RWPE1 (cell line): Measurements from ENCODE around the gene RAB11FIP4.

Experiments
- CTCF ChIA-PET: fragments of 350-600 bp; sonication (Branson Sonifier 250); formaldehyde crosslinking; extraction: SDS; loops from one replicate; lab custom pipeline; 2021; lab: Yijun Ruan, JAX
- POLR2A ChIA-PET: fragments of 400-600 bp; formaldehyde crosslinking; extraction: SDS; loops from one replicate; lab custom pipeline; 2020; ENCODE audit warnings: antibody characterized with exemption; ENCODE audit not compliant: low non-redundant PET; lab: Yijun Ruan, JAX
- DNase-seq: peaks from one replicate; pipeline ENCODE4 v3.0.0; 2012; ENCODE audit warnings: low spot score
- H3K27ac ChIP-seq: fragments of 450-650 bp; 2 replicates; pipeline ENCODE4 v1.5.1; 2017
- CTCF ChIP-seq: fragments of 450-650 bp; conservative IDR thresholded peaks from 2 replicates; pipeline ENCODE4 v1.5.1; 2017; ENCODE audit warnings: low read depth, mild to moderate bottlenecking

RAB11FIP4 gene

GRCh38 chr17:31472137-31472536, 80.7 kb downstream of the RAB11FIP4 start:
- no peak for TF ChIP-seq CTCF
- ChIA-PET POLR2A (no interaction called here), CTCF (interaction anchor here (0.6 kb wide), 1 partner anchor 354 kb away, joined by 4 read pairs; no protein-coding TSS in a partner anchor)
- DNase-seq: no peak
- H3K27ac ChIP-seq: no peak overlapping the region

GRCh38 chr17:31475378-31476162, 84.1 kb downstream of the RAB11FIP4 start:
- CTCF ChIA-PET: interaction anchor here (0.8 kb wide), 1 partner anchor 39 kb away, joined by 3 read pairs; no protein-coding TSS in a partner anchor
- DNase-seq: no peak
- POLR2A ChIA-PET: no interaction called here
- H3K27ac ChIP-seq: no peak overlapping the region
- TF ChIP-seq CTCF: no peak

- H3K27ac ChIP-seq: no peak overlapping the region
- ChIA-PET CTCF (no interaction called here), POLR2A (no interaction called here)
- no peak for TF ChIP-seq CTCF
- DNase-seq: no peak
These were observed 85.3 kb downstream of the RAB11FIP4 start for GRCh38 chr17:31476525-31477416.

GRCh38 chr17:31477417-31478055, 86.1 kb downstream of the RAB11FIP4 start:
- no peak overlapping the region for H3K27ac ChIP-seq
- ChIA-PET CTCF (interaction anchor here (0.7 kb wide), 1 partner anchor 848 kb away, joined by 3 read pairs; no protein-coding TSS in a partner anchor), POLR2A (interaction anchor here (0.5 kb wide), 1 partner anchor 388 kb away, joined by 3 read pairs; no protein-coding TSS in a partner anchor)
- no peak for TF ChIP-seq CTCF
- DNase-seq: no peak

- no peak overlapping the region for H3K27ac ChIP-seq
- no peak for TF ChIP-seq CTCF
- ChIA-PET CTCF (no interaction called here), POLR2A (no interaction called here)
- DNase-seq: no peak
These were observed 87.6 kb downstream of the RAB11FIP4 start for GRCh38 chr17:31479062-31479408.

- TF ChIP-seq CTCF: no peak
- H3K27ac ChIP-seq: no peak overlapping the region
- POLR2A ChIA-PET: no interaction called here
- no peak for DNase-seq
- CTCF ChIA-PET: no interaction called here
These were observed 88.0 kb downstream of the RAB11FIP4 start for GRCh38 chr17:31479524-31479923.
